Activated CD8-positive, alpha-beta T cell treated with anti-CD3 and anti-CD28 coated beads, Interleukin-2, amount 10 ng/mL, durations not matched to agents 7 days and 5 days (primary cell): Measurements from ENCODE around the gene HELQ. TPM values are rescaled to one million over a fixed set of nuclear protein-coding genes. Genes with fewer than 3 reads are reported as not detected.

Experiments used
- ATAC-seq: fragments of 150-1000 bp; cut with Tn5 transposase; one replicate; pipeline ENCODE4 v1.10.0; 2021; ENCODE audit warnings: moderate library complexity
- CTCF ChIA-PET: fragments of 350-600 bp; sonication (Branson Sonifier 250); formaldehyde crosslinking; loops from one replicate; lab custom pipeline; 2021; ENCODE audit warnings: antibody characterized with exemption; lab: Charles Lee
- POLR2A ChIA-PET: fragments of 350-600 bp; sonication (Branson Sonifier 250); formaldehyde crosslinking; loops from one replicate; lab custom pipeline; 2021; ENCODE audit warnings: antibody characterized with exemption; lab: Charles Lee
- DNase-seq: peaks from one replicate; pipeline ENCODE4 v3.0.0-alpha.2; 2020
- H3K27ac Mint-ChIP-seq: one replicate; pipeline ENCODE4 v1.8.0; 2021; ENCODE audit warnings: mild to moderate bottlenecking, mixed read lengths
- H3K27me3 Mint-ChIP-seq: one replicate; pipeline ENCODE4 v1.8.0; 2021; ENCODE audit warnings: low read depth, mixed read lengths
- H3K36me3 Mint-ChIP-seq: one replicate; pipeline ENCODE4 v1.8.0; 2021; ENCODE audit warnings: low read depth, mixed read lengths
- H3K4me1 Mint-ChIP-seq: one replicate; pipeline ENCODE4 v1.8.0; 2021; ENCODE audit warnings: low read depth, mixed read lengths
- H3K4me3 Mint-ChIP-seq: one replicate; pipeline ENCODE4 v1.8.0; 2021; ENCODE audit warnings: mild to moderate bottlenecking, mixed read lengths
- H3K9me3 Mint-ChIP-seq: one replicate; pipeline ENCODE4 v1.8.0; 2022; ENCODE audit warnings: mixed read lengths; ENCODE audit not compliant: insufficient read depth
- total RNA-seq, 2 experiments: library from RNA; stranded (reverse); gene quantifications; one replicate each; pipeline ENCODE4 v1.2.3, GENCODE V29; 2021

Gene HELQ
- total RNA-seq, 2 experiments from 2014 or later = 17.5 to 18.6 TPM

DNA sequence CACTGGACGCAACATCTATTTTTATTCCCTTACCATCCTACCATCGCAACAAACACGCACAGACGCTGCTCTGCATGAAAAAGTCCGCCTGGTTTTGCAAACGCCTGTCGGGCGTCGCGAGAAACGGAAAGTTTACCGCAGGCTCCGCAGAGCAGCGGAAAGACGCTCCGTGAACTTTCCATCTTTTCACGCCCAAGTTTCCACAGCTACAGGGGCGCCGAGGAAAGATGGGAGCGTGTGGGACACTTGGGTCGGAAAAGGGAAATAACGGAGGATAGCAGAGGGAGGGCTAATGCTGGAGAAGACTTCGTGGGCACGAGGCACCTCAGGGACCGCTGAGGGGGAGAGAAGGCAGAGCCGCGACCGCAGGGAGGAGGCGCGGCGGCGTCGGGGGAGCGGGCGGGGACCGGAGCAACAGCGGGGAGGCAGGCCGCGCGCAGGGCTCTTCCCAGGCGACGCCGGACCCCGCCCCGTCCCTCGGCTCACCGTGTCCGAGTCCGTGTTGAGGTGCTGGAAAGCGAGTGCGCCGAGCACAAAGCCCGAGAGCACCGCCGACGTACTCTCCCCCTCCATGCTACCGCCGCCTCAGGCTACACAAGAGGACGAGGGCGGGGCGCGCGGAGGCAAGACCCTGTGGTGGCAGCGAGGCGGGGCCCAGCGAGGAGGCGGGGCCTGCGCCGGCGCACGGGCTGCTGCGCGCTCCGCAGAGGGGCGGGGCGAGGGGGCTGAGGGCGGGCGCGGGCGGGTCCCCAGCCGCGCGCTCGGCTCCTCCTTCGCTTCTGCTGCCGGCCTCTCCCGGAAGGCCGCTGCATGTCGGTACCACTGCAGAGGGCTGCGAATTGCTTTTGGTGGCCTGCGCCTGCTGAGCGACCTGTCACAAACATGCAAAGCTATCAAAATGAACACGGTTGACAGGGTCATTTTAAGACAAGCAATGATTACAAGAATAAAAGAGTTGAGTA, 29.2 kb upstream of the HELQ start, which contains the start of gene ABRAXAS1:
TSS of gene ABRAXAS1 (minus strand) at position 601 of the 962 bp plus-strand sequence. CDS start at position 573, 28 bp downstream.
- Mint-ChIP-seq H3K27me3 (no peaks in the 10 kb centered on the region), H3K36me3 (peaks cover 5% of the 10 kb centered on the region), H3K4me3 (peak within 1 kb of the TSS; percentile 94), H3K9me3 (no peaks in the 10 kb centered on the region), H3K27ac (peak within 1 kb of the TSS; percentile 94), H3K4me1 (peaks cover 17% of the 10 kb centered on the region)
- POLR2A ChIA-PET = interaction anchor here (0.6 to 2.6 kb wide), 6 partner anchors 14 to 47 kb away, joined by 3 to 23 read pairs (median 3); partner anchors contain the start of genes HELQ and MRPS18C
- DNase-seq = peak; percentile 94
- CTCF ChIA-PET = interaction anchor here (1.0 to 1.5 kb wide), 7 partner anchors 18 to 201 kb away, joined by 3 to 5 read pairs (median 3); no protein-coding TSS in a partner anchor
- peak; percentile 95 for ATAC-seq

DNA sequence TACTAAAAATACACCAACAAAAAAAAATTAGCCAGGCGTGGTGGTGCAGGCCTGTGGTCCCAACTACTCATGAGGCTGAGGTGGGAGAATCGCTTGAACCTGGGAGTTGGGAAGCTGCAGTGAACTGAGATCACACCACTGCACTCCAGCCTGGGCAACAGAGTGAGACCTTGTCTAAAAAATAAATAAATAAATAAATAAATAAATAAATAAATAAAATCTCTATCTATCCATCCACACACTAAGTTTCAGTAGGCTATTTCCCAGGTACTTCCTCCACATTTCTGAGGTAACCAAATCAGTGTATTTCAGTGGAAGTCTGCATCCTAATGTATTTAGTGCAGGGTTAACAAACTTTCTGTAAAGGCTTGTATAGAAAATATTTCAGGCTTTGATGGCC, 18.3 kb upstream of the HELQ start:
- no peak overlapping the region for H3K27ac Mint-ChIP-seq
- ChIA-PET POLR2A (no interaction called here), CTCF (interaction anchor here (1.1 kb wide), 1 partner anchor 35 kb away, joined by 3 read pairs; no protein-coding TSS in a partner anchor)
- H3K36me3 Mint-ChIP-seq = peaks cover 28% of the 10 kb centered on the region
- no peak for DNase-seq
- H3K27me3 Mint-ChIP-seq = no peaks in the 10 kb centered on the region
- no peak overlapping the region for H3K4me3 Mint-ChIP-seq
- no peaks in the 10 kb centered on the region for H3K9me3 Mint-ChIP-seq
- peaks cover 10% of the 10 kb centered on the region for H3K4me1 Mint-ChIP-seq
- ATAC-seq = no peak

DNA sequence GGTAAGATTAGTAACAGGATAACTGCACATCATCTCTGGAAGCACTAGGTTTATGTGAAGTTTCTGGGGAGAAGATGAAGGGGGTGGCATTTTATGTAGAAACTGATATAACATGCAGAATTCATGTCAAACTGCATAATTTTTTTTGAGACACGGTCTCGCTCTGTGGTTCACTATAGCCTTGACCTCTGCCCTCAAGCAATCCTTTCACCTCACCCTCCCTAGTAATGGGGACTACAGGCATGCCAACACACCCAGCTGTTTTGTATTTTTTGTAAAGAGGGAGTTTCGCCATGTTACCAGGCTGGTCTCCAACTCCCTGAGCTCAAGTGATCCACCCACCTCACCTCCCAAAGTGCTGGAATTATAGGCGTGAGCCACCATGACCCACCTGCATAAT, 17.8 kb upstream of the HELQ start:
- no peaks in the 10 kb centered on the region for H3K27me3 Mint-ChIP-seq
- peaks cover 25% of the 10 kb centered on the region for H3K36me3 Mint-ChIP-seq
- no peak overlapping the region for H3K4me3 Mint-ChIP-seq
- ATAC-seq (no peak), DNase-seq (no peak)
- H3K4me1 Mint-ChIP-seq = peaks cover 10% of the 10 kb centered on the region
- ChIA-PET POLR2A (interaction anchor here (0.6 kb wide), 1 partner anchor 335 kb away, joined by 3 read pairs; no protein-coding TSS in a partner anchor), CTCF (interaction anchor here (0.7 kb wide), 1 partner anchor 17 kb away, joined by 3 read pairs; no protein-coding TSS in a partner anchor)
- H3K27ac Mint-ChIP-seq = no peak overlapping the region
- H3K9me3 Mint-ChIP-seq = no peaks in the 10 kb centered on the region

DNA sequence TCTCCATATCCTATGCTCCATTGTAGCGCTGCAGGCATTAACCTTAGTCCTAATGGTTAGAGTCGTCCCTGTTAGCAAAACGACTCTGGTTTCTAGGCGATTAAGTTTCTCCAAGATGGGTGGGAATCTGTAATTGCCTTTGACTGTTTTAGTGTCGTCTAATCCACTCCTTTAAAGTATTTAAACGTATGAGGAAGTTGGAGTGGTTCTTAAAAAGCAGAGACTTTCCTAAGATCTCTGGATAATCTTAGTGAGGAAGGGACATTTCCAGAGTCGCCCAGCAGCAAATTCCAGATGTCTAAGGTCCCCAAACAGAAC, 520 bp upstream of the HELQ start:
- H3K9me3 Mint-ChIP-seq = no peaks in the 10 kb centered on the region
- ChIA-PET CTCF (interaction anchor here (0.6 to 1.7 kb wide), 3 partner anchors 17 to 604 kb away, joined by 3 to 7 read pairs (median 3); partner anchors contain the start of gene COQ2), POLR2A (interaction anchor here (0.6 to 2.8 kb wide), 8 partner anchors 11 to 421 kb away, joined by 3 to 23 read pairs (median 4); partner anchors contain the start of genes ABRAXAS1, COPS4 and COQ2)
- peak overlapping the region; percentile 100 for H3K27ac Mint-ChIP-seq
- DNase-seq (no peak), ATAC-seq (no peak)
- peaks cover 62% of the 10 kb centered on the region for H3K36me3 Mint-ChIP-seq
- no peaks in the 10 kb centered on the region for H3K27me3 Mint-ChIP-seq
- peaks cover 45% of the 10 kb centered on the region for H3K4me1 Mint-ChIP-seq
- H3K4me3 Mint-ChIP-seq = peak overlapping the region; percentile 100

DNA sequence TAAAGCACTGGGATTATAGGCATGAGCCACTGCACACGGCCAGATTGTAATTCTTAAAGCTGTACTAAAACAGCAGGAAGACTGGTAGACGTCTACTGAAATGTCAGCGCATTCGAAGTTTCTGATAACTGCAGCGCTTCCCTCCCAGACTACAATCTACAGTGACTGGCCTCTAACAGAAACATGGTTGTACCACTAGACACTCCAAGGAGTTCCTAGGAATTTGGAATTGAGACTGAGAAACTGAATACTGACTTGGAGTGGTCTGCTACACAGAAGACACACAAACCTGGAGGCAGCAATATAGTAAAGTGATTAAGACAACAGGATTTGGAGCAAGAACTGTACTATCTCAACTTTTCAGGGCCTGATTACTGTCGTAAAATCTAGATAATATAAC, 937 bp downstream of the HELQ start:
- DNase-seq (peak; percentile 26), ATAC-seq (no peak)
- Mint-ChIP-seq H3K27ac (peak overlapping the region; percentile 100), H3K36me3 (peaks cover 57% of the 10 kb centered on the region), H3K4me1 (peaks cover 45% of the 10 kb centered on the region), H3K9me3 (no peaks in the 10 kb centered on the region), H3K4me3 (peak overlapping the region; percentile 100), H3K27me3 (no peaks in the 10 kb centered on the region)
- CTCF ChIA-PET = interaction anchor here (0.9 to 2.4 kb wide), 6 partner anchors 66 to 410 kb away, joined by 3 to 7 read pairs (median 4); partner anchors contain the start of gene COQ2
- POLR2A ChIA-PET = interaction anchor here (0.6 to 2.8 kb wide), 7 partner anchors 12 to 575 kb away, joined by 3 to 23 read pairs (median 4); partner anchors contain the start of genes ABRAXAS1 and COQ2

DNA sequence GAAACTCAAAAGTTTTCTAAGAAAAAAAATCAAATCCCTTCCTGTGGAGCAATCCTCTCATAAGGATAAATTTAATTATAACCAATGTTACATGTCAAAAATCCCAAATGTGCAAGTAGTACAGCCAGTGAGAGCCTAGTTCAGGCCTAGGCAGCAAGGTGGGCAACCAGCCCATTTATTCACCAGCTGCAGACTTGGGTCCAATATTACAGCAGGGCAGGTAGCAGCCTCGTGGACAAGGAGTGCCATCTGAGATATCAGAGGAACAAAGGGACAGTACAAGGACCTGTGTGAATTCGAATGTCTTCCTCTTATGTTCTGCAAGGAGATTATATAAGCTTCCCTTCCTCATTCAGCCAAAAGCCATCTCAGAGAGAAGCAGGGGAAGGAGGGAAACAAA, 6.6 kb downstream of the HELQ start:
- peaks cover 16% of the 10 kb centered on the region for H3K4me1 Mint-ChIP-seq
- CTCF ChIA-PET = no interaction called here
- no peak for ATAC-seq

DNA sequence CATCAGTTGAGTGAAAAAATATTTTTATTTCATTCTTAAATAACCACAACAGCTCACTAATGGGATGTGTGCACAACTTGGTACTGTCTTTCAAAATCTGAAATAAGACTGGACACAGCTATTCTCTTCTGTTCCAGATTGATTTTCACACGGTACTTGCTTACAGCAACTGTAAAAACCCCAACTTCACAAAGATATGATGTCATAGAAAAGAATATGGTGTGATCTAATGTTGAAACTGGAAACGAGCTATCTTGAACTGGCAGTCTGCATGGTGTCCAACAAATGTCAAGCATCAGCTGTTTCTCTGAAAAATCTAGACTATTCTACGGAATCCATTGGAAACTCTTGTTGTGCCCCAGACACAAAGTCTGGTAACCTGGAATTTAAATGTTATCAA, 14.7 kb downstream of the HELQ start:
- Mint-ChIP-seq H3K4me3 (no peak overlapping the region), H3K27ac (no peak overlapping the region), H3K36me3 (peaks cover 42% of the 10 kb centered on the region), H3K4me1 (no peaks in the 10 kb centered on the region), H3K9me3 (no peaks in the 10 kb centered on the region), H3K27me3 (no peaks in the 10 kb centered on the region)
- no peak for ATAC-seq
- ChIA-PET POLR2A (no interaction called here), CTCF (no interaction called here)
- DNase-seq = no peak

More for the DNA sequence above, 6.6 kb downstream of the HELQ start:
- Mint-ChIP-seq H3K36me3 (peaks cover 47% of the 10 kb centered on the region), H3K9me3 (no peaks in the 10 kb centered on the region), H3K27me3 (no peaks in the 10 kb centered on the region), H3K27ac (no peak overlapping the region), H3K4me3 (no peak overlapping the region)
- no peak for DNase-seq
- POLR2A ChIA-PET = no interaction called here

DNA sequence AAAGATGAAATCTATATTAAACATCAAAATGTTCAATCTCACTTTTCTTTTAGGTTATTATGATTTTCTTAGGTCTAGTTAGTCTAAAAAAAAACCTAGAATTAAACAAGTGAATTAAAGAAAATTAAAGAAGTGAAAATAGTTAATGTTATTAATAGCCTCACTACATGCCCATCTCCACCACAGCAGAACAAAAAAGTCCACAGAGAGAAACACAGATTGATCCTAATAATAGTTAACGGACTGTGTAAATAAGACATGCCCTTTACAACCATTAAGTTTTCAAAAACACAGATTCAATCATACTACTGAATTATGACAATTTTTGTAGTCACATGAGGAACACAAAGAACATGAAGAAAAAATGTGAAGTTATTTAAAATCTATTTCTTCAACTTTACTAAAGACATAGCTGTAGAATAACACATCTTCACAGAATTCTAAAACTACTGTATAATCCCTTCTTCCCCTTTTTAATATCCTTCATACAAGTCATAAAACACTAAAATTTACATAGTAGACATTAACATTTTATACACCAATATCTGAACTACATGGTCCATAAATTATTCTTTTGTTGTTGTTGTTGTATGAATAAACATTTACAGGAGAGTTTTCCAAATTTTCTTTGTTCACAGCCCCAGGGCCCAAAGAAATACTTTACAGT, 15.3 kb downstream of the HELQ start:
- no peak overlapping the region for H3K4me3 Mint-ChIP-seq
- H3K27ac Mint-ChIP-seq = no peak overlapping the region
- no peak for ATAC-seq
- CTCF ChIA-PET = no interaction called here
- no peaks in the 10 kb centered on the region for H3K4me1 Mint-ChIP-seq
- POLR2A ChIA-PET = no interaction called here
- DNase-seq = no peak
- H3K36me3 Mint-ChIP-seq = peaks cover 41% of the 10 kb centered on the region
- H3K27me3 Mint-ChIP-seq = no peaks in the 10 kb centered on the region
- no peaks in the 10 kb centered on the region for H3K9me3 Mint-ChIP-seq

DNA sequence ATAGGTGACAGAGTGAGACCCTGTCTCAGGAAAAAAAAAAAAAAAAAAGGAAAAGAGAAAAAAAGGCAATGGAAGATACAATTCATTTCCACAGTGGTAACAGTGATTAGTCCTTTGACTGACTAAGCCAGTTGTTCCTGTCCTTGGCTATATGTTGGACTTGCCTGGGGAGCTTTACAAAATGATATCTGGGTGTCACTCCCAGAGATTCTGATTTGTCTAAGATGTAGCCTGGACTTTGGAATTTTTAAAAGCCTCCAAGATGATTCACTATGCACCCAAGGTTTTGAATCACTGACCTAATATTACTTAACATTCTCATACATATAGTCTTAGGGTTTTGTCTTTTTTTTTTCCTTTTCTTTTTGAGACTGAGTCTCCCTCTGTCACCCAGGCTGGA, 16.9 kb downstream of the HELQ start:
- ATAC-seq = no peak
- Mint-ChIP-seq H3K27ac (no peak overlapping the region), H3K9me3 (no peaks in the 10 kb centered on the region), H3K4me1 (no peaks in the 10 kb centered on the region), H3K36me3 (peaks cover 39% of the 10 kb centered on the region), H3K4me3 (no peak overlapping the region), H3K27me3 (no peaks in the 10 kb centered on the region)
- DNase-seq = no peak
- ChIA-PET POLR2A (no interaction called here), CTCF (no interaction called here)

DNA sequence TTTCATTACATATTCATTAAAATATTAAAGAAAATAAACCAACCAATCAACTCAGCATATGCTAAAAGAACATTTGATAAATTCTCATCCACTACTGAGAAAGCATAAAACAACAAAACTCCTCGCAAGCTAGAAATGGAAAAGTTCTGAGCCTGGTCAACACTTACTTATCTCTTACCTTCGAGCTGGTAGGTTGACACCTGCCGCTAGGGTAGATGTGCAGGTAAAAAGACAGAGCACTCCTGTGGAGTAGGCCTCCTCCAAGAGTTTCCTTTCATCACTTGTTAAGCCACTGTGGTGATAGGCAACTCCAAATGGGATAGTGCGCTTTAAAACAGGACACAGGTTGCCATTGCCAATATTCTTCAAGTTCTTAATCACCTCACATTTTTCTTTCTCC, 18.9 kb downstream of the HELQ start:
- ATAC-seq (no peak), DNase-seq (no peak)
- H3K27me3 Mint-ChIP-seq = no peaks in the 10 kb centered on the region
- ChIA-PET POLR2A (interaction anchor here (0.7 kb wide), 1 partner anchor 66 kb away, joined by 3 read pairs; no protein-coding TSS in a partner anchor), CTCF (no interaction called here)
- H3K4me3 Mint-ChIP-seq = no peak overlapping the region
- H3K27ac Mint-ChIP-seq = no peak overlapping the region
- H3K36me3 Mint-ChIP-seq = peaks cover 34% of the 10 kb centered on the region
- no peaks in the 10 kb centered on the region for H3K4me1 Mint-ChIP-seq
- H3K9me3 Mint-ChIP-seq = no peaks in the 10 kb centered on the region

DNA sequence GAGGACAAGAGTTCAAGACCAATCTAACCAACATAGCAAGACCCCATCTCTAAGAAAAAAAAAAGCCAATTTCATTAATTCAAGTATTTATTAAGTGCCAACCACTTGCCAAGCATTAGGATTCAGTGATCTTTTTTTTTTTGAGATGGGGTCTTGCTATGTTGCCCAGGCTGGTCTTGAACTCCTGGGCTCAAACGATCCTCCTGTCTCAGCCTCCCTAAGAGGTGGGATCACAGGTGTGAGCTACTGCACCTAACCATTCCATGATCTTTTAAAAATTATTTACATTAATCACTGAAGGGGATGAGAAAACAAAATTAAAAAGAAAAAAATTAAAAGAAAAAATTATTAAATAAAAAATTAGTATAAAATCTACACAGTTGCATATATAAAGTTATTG, 24.4 kb downstream of the HELQ start:
- no peak overlapping the region for H3K27ac Mint-ChIP-seq
- DNase-seq (no peak), ATAC-seq (no peak)
- ChIA-PET POLR2A (no interaction called here), CTCF (no interaction called here)
- H3K36me3 Mint-ChIP-seq = peaks cover 34% of the 10 kb centered on the region
- no peaks in the 10 kb centered on the region for H3K27me3 Mint-ChIP-seq
- H3K4me1 Mint-ChIP-seq = peaks cover 3% of the 10 kb centered on the region
- H3K4me3 Mint-ChIP-seq = no peak overlapping the region
- no peaks in the 10 kb centered on the region for H3K9me3 Mint-ChIP-seq
